ENCODE data around the gene SMPD2. TPM values are rescaled to one million over a fixed set of nuclear protein-coding genes. Genes with fewer than 3 reads are reported as not detected.

Gene SMPD2
- total RNA-seq, 1 experiment from 2014 or later, result 8.2 TPM

DNA sequence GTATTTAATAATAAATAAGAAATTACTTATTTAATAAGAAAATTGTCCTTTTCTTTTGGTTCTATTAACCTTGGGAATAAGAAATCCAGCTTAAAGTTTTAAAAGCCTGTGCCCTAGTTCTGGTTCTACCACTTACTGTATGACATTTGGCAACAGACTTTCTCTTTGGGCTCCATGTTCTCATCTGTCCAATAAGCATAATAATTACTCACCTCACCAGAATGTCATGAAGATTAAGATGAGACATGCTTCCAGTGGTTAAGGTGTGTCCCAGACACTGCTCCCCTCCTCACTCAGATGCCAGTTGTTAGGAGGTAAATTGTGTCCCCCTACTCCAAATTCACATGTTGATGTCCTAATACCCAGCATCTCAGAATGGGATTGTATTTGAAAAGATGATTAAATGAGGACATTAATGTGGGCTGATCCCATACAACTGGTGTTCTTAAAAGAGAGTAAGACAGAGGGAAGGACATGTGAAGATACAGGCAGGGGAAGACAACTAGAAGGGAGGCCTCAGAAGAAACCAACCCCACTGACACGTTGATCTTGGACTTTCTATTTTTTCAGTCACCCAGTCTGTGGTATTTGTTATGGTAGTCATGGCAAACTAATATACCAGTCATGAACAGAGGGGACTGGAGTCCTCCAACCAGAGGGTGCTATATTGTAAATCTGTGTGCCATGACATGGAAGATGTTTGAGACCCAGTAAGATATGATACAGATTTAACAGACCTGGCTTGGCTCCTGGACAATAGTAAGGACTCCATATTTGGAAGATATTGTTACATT lies 21.4 kb downstream of the SMPD2 start:
- BruUV-seq (replicated peaks), result no TSS peak

DNA sequence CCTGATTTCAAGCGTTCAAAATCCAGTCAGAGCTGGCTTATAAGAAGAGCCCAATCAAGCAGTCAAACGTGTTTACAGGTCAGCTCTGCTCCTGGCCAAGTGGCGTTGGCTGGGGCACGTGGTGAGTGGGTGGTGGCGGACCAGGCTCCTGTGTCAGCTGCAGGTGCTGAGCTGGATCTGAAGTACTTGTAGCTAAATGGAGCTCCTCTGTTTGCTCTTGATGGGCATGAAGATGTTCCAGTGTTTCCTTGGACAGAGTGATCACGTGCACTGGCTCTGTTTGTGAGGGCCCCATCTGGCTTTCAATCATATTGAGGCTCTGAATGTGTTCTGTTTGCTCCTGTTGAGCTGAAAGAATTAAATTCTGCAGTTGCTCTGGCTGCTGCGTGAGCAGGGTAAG lies 25.2 kb downstream of the SMPD2 start:
- DNase-seq, result no peak
- ChIA-PET POLR2A (ENCODE audit: unreplicated experiment) (interaction anchor here (0.8 kb wide), 1 partner anchor 13 kb away, joined by 7 read pairs; no protein-coding TSS in a partner anchor), CTCF (no interaction called here)
- H3K79me2 ChIP-seq (ENCODE audit: low read depth), result no peaks in the 10 kb centered on the region
- H2AFZ ChIP-seq, result no peak overlapping the region
- H3F3A ChIP-seq (ENCODE audit: insufficient read depth, low read depth), result peaks cover 6% of the 10 kb centered on the region; the same call in 1 of the 2 replicates
- H3K36me3 ChIP-seq (ENCODE audit: low read depth), result peaks cover 54% of the 10 kb centered on the region
- no peak overlapping the region for H3K27ac ChIP-seq
- intact Hi-C loops (cut with micrococcal nuclease; ENCODE audit: unreplicated experiment), result no loop called here
- no peaks in the 10 kb centered on the region for H3K27me3 ChIP-seq (ENCODE audit: insufficient read depth, low read depth)
- no peaks in the 10 kb centered on the region for H3K9me3 ChIP-seq (ENCODE audit: insufficient read depth, low read depth)
- no peak overlapping the region for H3K4me3 ChIP-seq
- peaks cover 15% of the 10 kb centered on the region for H4K20me1 ChIP-seq (ENCODE audit: insufficient read depth)
- TF ChIP-seq, protein P1, sequence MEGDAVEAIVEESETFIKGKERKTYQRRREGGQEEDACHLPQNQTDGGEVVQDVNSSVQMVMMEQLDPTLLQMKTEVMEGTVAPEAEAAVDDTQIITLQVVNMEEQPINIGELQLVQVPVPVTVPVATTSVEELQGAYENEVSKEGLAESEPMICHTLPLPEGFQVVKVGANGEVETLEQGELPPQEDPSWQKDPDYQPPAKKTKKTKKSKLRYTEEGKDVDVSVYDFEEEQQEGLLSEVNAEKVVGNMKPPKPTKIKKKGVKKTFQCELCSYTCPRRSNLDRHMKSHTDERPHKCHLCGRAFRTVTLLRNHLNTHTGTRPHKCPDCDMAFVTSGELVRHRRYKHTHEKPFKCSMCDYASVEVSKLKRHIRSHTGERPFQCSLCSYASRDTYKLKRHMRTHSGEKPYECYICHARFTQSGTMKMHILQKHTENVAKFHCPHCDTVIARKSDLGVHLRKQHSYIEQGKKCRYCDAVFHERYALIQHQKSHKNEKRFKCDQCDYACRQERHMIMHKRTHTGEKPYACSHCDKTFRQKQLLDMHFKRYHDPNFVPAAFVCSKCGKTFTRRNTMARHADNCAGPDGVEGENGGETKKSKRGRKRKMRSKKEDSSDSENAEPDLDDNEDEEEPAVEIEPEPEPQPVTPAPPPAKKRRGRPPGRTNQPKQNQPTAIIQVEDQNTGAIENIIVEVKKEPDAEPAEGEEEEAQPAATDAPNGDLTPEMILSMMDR (conservative IDR thresholded peaks at IDR 0.05), result no peak
- TF ChIP-seq EZH2 (IDR thresholded peaks at IDR 0.05; ENCODE audit: low read depth), result no peak
- no peaks in the 10 kb centered on the region for H3K4me1 ChIP-seq (replicated peaks; ENCODE audit: insufficient read depth)
- no peak overlapping the region for H3K4me2 ChIP-seq
- BruUV-seq (replicated peaks), result no TSS peak
- no peaks in the 10 kb centered on the region for H3K9me2 ChIP-seq (ENCODE audit: insufficient read depth)

More for the DNA sequence above, 21.4 kb downstream of the SMPD2 start:
- ChIA-PET POLR2A (ENCODE audit: unreplicated experiment) (interaction anchor here (0.6 kb wide), 1 partner anchor 355 kb away, joined by 4 read pairs; no protein-coding TSS in a partner anchor), CTCF (no interaction called here)
- H3K27me3 ChIP-seq (ENCODE audit: insufficient read depth, low read depth), result no peaks in the 10 kb centered on the region
- no peaks in the 10 kb centered on the region for H3K4me1 ChIP-seq (replicated peaks; ENCODE audit: insufficient read depth)
- no peak overlapping the region for H3K4me2 ChIP-seq
- peaks cover 39% of the 10 kb centered on the region for H3K36me3 ChIP-seq (ENCODE audit: low read depth)
- H3K9me2 ChIP-seq (ENCODE audit: insufficient read depth), result no peaks in the 10 kb centered on the region
- H3F3A ChIP-seq (ENCODE audit: insufficient read depth, low read depth), result peaks cover 24% of the 10 kb centered on the region; the same call in 1 of the 2 replicates
- H3K4me3 ChIP-seq, result no peak overlapping the region
- intact Hi-C loops (cut with micrococcal nuclease; ENCODE audit: unreplicated experiment), result no loop called here
- H3K9me3 ChIP-seq (ENCODE audit: insufficient read depth, low read depth), result no peaks in the 10 kb centered on the region
- TF ChIP-seq, protein P1 (conservative IDR thresholded peaks at IDR 0.05), result no peak
- TF ChIP-seq EZH2 (IDR thresholded peaks at IDR 0.05; ENCODE audit: low read depth), result no peak
- no peak overlapping the region for H2AFZ ChIP-seq
- no peaks in the 10 kb centered on the region for H3K79me2 ChIP-seq (ENCODE audit: low read depth)
- DNase-seq, result no peak
- H4K20me1 ChIP-seq (ENCODE audit: insufficient read depth), result peaks cover 10% of the 10 kb centered on the region
- H3K27ac ChIP-seq, result no peak overlapping the region

DNA sequence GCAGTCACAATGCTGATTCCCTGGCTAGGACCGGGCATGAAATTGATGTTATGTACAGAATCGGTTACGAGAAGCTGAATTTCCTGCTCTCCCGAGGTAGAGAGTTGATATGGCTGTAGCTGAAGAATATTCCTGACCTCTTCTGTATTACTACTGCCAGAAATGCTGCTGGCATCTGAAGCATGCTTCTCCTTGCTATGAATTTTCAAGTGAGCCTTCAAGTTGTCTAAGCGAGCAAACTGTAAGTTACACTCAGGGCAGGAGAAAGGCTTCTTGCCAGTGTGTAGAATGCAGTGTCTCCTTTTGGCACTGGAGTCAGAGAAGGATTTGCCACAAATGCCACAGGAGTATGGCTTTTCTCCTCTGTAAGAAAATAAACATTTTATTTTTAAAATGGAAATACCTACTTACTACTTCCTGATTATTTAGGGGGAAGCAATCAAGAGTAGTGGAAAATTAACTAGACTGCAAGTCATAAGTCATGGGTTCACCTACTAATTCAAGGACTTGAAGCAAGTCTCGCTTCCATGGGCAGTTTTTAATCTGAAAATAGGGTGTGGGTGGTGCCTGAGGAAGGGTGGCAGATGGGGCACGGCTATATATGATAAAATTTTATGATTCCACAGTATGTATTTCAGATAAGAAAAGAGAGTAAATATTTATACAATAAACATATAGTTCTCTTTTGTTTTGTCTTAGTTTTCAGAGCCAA lies 25.8 kb downstream of the SMPD2 start:
- CTCF ChIA-PET, result no interaction called here
- peaks cover 15% of the 10 kb centered on the region for H4K20me1 ChIP-seq (ENCODE audit: insufficient read depth)
- no peak overlapping the region for H3K4me2 ChIP-seq
- peaks cover 60% of the 10 kb centered on the region for H3K36me3 ChIP-seq (ENCODE audit: low read depth)
- no peak for DNase-seq
- H2AFZ ChIP-seq, result no peak overlapping the region
- H3K79me2 ChIP-seq (ENCODE audit: low read depth), result no peaks in the 10 kb centered on the region
- H3K27ac ChIP-seq, result no peak overlapping the region
- intact Hi-C loops (cut with micrococcal nuclease; ENCODE audit: unreplicated experiment), result no loop called here
- H3F3A ChIP-seq (ENCODE audit: insufficient read depth, low read depth), result 0 out of 2 replicates have a peak, but pooled peaks cover under 1% of the 10 kb centered on the region
- H3K4me3 ChIP-seq, result no peak overlapping the region
- no peak for TF ChIP-seq EZH2 (IDR thresholded peaks at IDR 0.05; ENCODE audit: low read depth)
- TF ChIP-seq, protein P1 (conservative IDR thresholded peaks at IDR 0.05), result no peak
- H3K9me2 ChIP-seq (ENCODE audit: insufficient read depth), result no peaks in the 10 kb centered on the region
- H3K27me3 ChIP-seq (ENCODE audit: insufficient read depth, low read depth), result no peaks in the 10 kb centered on the region
- no peaks in the 10 kb centered on the region for H3K4me1 ChIP-seq (replicated peaks; ENCODE audit: insufficient read depth)
- BruUV-seq (replicated peaks), result no TSS peak
- POLR2A ChIA-PET (ENCODE audit: unreplicated experiment), result interaction anchor here (0.8 kb wide), 1 partner anchor 13 kb away, joined by 7 read pairs; no protein-coding TSS in a partner anchor
- H3K9me3 ChIP-seq (ENCODE audit: insufficient read depth, low read depth), result no peaks in the 10 kb centered on the region

Data from PC-9 (cell line).